Measurements from ENCODE around the gene FN1.

FN1 gene

DNA sequence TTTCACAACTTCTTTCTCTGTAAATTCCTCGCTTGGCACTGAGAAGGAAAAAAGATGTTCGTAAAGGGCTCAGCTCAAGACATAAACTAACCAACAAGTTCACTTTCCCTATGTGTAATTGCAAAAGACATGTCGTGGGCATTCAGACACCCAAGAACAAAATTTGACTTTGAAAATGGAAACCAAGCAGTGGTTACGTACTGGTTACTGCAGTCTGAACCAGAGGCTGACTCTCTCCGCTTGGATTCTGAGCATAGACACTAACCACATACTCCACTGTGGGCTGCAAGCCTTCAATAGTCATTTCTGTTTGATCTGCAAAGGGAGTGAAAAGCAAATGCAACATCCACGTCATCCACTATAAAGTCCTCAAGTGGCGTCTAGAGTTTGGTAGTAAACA lies 53.9 kb downstream of the FN1 start:
- DNase-seq: no peak

DNA sequence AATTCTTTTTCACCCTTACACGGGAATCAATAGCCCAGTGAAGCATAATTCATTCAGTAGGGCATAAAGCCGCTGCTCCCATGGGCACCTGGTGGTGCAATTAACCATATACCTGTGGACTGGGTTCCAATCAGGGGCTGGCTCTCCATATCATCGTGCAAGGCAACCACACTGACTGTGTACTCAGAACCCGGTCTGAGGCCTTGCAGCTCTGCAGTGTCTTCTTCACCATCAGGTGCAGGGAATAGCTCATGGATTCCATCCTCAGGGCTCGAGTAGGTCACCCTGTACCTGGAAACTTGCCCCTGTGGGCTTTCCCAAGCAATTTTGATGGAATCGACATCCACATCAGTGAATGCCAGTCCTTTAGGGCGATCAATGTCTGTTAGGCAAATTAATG lies 55.2 kb downstream of the FN1 start:
- DNase-seq: no peak

DNA sequence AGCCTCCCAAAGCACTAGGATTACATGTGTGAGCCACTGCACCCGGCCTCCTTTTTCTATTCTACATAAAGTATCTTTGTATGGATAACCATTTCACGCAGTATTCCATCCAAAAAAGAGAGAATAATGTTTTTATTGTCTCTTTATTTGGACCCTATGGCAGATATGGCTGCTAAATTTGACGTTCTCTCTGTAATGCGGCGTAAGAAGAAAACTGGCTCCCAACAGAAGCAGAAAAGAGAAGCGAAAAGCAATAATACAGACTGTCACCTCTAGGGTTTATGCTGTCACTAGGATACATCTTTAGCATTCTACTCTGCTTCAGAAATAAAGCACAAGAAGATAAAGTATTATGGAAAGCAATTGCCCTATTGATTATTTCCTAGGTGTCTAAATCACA lies 55.9 kb downstream of the FN1 start:
- DNase-seq: no peak

GRCh38 chr2:215379039-215379438 lies 56.8 kb downstream of the FN1 start:
- DNase-seq: no peak

DNA sequence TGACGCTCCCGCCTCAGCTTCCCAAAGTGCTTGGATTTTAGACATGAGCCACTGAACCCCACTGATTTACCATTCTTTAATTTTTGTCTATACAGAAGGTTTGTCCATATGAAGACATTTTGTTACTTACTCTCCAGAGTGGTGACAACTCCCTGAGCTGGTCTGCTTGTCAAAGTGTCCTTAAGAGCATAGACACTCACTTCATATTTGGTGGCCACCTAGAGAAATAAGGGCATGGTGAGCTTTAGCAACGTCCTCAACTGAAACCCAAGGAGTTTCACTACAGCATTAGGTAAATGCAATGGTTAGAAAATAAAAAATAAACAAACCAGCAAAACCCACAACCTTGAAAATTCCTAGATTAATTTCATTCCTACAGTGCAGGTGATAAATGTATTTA lies 57.8 kb downstream of the FN1 start:
- no peak for DNase-seq

- no peak for DNase-seq
Observed at GRCh38 chr2:215377283-215377682, 58.6 kb downstream of the FN1 start.

DNA sequence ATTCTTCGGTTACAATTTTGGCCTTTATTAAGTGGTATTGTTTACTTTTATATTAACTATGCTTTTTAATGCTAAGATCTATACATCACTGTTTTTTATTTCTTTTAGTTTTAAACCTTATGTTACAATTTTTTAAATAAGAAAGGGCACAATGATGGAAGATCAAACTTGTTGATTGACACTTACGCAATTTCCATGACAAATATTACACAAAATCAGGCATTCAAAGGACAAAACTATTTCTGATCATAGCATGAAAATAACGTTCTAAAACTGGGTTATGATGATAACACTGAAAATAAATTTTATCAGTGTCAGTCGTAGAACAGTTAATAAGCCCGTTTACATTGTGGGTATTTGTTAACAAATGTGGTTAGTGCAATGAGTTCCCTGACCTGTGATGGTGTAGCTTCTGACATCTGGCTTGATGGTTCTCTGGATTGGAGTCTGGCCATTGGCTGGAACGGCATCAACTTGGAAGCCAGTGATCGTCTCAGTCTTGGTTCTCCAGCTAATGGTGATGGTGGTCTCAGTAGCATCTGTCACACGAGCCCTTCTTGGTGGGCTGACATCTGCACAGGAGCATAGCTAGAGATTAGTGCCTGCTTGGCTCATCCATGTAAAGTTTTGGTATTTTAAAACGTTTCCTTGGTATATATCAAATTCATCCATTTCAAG lies 59.6 kb downstream of the FN1 start:
- no peak for DNase-seq

DNA sequence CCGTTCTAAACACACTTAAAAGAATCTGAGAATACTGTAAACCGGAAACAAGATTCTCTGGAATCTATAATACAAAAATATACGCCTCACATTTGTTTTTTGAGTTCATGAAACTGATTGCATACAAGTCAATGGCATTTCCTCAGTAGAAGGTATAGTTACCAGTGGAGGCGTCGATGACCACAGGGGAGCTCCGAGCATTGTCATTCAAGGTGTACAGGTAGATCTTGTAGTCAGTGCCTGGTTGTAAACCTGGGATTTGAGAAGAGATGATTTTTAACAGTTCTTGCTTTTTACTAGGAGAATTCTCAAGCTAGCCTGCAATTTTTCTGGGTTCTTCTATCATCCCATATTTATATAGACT lies 60.4 kb downstream of the FN1 start:
- no peak for DNase-seq

- no peak for DNase-seq
Observed at GRCh38 chr2:215374642-215375466, 61.0 kb downstream of the FN1 start.

DNA sequence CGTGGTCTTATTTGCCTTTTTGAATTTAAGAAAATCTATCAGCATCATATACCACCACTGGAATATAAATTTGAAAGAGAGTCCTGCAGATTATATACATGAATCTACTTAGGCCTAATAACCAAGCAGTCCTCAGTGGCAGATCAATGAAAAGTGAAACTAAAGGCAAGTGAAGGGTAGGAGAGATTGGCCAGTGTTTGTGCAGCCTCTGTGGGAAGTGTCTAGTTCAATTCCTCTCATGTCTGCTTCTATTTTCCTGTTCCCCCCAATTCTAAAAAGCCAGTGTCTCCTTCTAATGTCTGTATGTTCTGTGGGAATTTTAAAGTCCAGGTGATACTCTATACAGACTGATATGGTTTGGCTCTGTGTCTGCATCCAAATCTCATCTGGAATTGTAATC lies 61.9 kb downstream of the FN1 start:
- no peak for DNase-seq

GRCh38 chr2:215372968-215373649 lies 62.8 kb downstream of the FN1 start:
- DNase-seq: no peak

DNA sequence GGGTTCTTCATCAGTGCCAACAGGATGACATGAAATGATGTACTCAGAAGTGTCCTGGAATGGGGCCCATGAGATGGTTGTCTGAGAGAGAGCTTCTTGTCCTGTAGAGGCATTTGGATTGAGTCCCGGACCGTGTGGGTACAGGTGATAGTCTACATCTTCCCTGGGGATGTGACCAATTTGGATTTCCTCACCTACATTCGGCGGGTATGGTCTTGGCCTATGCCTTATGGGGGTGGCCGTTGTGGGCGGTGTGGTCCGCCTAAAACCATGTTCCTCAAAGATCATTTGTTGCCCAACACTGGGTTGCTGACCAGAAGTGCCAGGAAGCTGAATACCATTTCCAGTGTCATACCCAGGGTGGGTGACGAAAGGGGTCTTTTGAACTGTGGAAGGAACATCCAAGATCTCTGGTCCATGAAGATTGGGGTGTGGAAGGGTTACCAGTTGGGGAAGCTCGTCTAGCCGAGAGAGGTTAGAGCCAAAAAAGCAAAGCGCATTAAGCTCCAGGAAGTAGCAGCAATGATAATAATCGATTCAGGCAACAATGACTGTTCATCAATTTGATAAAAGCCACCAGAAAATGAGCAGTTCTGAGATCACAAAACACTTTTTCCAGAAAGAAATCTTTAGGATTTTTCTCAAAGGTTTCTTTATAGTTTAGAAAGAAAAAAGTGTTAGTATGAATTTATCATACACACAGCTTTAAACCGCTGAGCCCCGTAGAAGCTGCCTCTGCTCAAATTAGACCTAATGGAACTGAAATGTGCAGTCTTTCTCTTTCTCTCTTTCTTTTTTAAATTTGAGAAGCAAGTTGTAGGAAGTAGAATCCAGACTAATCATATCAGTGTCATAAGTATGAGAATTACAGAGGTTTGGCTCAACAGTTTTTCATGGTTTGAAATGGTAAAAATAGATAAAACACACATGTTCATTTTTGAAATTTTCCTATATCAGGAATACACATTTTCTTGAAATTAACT lies 63.7 kb downstream of the FN1 start:
- DNase-seq: no peak

- DNase-seq: no peak
Observed at GRCh38 chr2:215370112-215370965, 65.5 kb downstream of the FN1 start.

DNA sequence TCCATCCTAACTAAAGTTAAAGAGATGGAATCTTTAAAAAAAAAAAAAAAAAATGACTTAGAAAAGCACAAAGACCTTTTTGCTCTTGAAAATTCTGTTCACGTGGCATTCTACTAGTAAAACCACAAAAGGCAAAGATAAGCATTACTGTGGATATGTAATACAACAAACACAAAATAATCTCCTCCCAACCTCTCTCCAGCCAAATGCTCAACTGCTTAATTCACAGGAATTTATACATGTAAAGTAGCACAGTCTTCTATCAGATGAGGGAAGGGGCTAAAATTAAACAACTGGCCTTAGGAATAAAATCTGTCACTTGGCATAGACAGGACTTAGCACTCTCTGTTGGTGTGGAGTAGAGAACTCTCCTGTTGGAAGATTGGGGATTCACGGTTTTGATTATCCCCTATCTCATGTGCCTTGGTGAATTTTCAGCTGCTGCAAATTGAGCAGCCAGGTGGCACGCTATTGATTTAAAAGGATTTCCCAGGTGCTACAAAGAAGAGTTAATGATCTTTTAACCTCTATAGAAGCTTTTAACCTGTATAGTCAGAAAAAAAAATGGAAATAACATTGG lies 66.6 kb downstream of the FN1 start:
- DNase-seq: no peak

DNA sequence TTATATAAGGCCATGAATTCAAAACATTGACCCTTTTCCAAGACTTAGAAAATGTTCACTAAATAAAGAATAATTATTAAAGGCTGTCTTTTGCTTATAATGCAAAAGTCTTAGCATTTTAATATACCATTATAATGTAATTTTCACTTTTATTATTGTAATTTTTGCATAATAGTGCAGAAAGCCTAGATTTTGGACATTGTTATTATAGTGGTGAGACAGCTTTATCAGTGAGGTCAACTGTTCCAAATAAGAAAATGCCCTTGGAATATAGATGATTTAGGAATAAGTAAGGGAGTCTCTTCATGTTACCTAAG lies 67.4 kb downstream of the FN1 start:
- no peak for DNase-seq

DNA sequence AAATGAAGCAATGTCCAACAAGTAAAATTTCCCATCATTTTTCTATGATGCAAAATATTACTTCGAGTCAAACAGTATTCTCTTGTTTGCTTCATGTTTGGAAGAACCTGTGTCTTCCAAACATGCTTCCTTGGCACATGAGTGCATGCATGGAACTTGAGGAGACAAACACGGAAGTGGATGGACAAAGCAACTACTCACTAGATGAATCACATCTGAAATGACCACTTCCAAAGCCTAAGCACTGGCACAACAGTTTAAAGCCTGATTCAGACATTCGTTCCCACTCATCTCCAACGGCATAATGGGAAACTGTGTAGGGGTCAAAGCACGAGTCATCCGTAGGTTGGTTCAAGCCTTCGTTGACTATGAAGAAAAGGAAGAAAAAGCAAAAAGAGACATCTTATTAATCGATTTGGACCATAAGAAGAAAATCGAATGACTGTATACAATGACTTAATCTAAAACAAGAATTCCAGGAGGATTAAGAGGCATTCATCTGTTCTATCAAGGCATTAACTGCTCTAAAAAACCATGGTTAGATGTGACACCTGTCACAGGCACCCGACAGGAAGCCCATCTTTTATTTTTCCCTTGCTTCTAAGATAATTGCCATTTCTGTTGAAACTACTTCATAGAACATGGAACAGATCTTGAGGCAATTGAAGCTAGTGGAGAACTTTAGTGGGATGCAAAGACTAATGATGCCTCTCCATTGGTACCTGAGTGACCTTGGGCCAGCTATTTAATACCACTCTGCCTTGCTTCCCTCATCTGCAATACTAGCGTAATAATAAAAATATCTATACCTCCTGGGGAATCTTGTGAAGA lies 68.0 kb downstream of the FN1 start:
- DNase-seq: no peak

DNA sequence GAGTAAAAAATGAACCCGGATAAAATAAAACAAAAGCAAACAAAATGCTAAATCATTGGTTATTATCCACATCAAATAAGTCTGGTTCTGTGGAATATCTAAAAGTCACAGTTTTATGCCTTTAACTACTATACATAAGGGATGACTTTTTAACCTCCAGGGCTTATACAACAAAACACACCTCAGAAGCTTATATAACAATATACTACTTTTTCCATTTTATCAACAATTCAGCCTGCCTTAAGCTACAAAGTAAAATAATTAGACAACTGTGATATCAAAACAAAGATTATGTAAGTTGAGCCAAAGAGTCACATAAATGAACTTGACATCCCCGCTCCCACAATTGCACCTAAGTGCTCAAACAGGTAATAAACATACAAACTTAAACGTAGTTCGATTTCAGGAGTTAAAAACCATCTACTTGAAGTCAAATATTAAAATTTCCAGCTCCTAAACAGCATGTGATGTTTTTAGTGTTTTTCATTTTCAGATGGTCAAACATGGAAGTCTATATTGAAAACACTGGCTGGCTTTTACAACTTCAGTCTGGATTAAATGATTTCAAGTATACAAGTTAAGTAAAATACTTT lies 69.3 kb downstream of the FN1 start:
- DNase-seq: no peak

GRCh38 chr2:215365184-215365658 lies 70.6 kb downstream of the FN1 start:
- no peak for DNase-seq

DNA sequence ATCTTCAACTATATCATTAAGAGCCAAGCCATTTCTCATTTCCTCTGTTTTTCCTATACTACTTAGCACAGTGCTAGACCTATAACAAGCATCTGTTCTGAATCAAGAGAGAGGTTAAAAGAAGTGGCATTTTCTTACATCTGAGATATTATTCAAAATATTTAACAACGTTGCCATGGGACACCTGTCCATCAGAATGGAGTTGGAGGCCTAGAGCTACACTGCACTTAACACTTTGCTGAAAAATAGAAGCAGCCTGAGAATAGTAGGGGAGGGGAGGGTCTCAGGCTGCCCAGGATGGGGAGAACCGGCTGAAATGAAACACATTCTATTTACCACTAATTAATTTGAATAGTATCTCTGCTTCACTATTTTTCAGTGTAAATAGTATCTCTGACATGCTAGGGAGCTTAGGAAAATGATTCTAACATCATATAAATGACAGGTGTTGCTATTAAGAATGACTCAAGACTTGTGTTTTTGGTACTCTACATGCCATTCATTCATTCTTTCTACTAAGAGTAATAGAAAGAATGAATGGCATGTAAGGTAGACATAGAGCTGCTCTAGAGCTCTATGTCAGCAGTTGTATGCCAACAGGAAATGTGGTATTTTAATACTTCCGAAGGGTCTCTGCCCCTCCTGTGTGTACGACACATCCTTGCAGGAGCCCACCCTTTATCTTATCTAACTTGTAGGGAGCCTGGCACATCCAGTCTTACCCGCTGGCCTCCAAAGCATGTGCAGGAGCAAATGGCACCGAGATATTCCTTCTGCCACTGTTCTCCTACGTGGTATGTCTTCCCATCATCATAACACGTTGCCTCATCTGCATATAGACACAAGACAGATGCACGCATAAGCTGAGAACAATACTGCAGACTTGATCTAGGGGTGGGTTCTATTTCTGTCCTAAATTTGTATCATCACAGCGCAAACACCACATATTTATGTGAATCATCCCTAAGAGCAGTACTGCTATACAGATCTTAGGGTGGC lies 71.4 kb downstream of the FN1 start:
- DNase-seq: no peak

Measured in inflammatory macrophage treated with lipopolysaccharide for 4 hours (primary cell).